DND-41 (cell line): ENCODE measurements around the gene EMP1.

Experiments used
- ATAC-seq: fragments of 200-7000 bp; cut with Tn5 transposase; 3 replicates; pipeline ENCODE4 v1.9.1; 2021; ENCODE audit warnings: low read depth; ENCODE audit not compliant: insufficient read depth
- DNase-seq: peaks from one replicate; pipeline ENCODE4 v3.0.0-alpha.2; 2020
- H2AFZ ChIP-seq: 2 replicates; pipeline ENCODE4 v1.6.0; 2012; ENCODE audit warnings: low read depth, low read length
- H3K27ac ChIP-seq: 2 replicates; pipeline ENCODE4 v1.5.1; 2012; ENCODE audit warnings: low read length, inconsistent platforms
- H3K27me3 ChIP-seq: fragments of 200-600 bp; sonication (generic); 2 replicates; pipeline ENCODE4 v1.6.0; 2012; ENCODE audit warnings: low read length, mild to moderate bottlenecking, inconsistent platforms; ENCODE audit not compliant: insufficient read depth, poor library complexity
- H3K36me3 ChIP-seq: 2 replicates; pipeline ENCODE4 v1.5.1; 2012; ENCODE audit warnings: low read length, inconsistent platforms; ENCODE audit not compliant: insufficient read depth
- H3K4me1 ChIP-seq: 2 replicates; pipeline ENCODE4 v1.5.1; 2012; ENCODE audit warnings: mild to moderate bottlenecking, low read length; ENCODE audit not compliant: insufficient read depth
- H3K4me2 ChIP-seq: 2 replicates; pipeline ENCODE4 v1.6.0; 2012; ENCODE audit warnings: mild to moderate bottlenecking, moderate library complexity, low read length, inconsistent platforms; ENCODE audit not compliant: insufficient read depth
- H3K4me3 ChIP-seq, 2 experiments: fragments of 200-600 bp in 1 of 2; shearing (Covaris generic) in 1 of 2; 2 replicates each; pipeline ENCODE4 v1.5.1; 2012 to 2016; ENCODE audit warnings: inconsistent platforms in 2 of 2, low read length in 2 of 2, mild to moderate bottlenecking in 2 of 2, low read depth in 1 of 2, moderate library complexity in 1 of 2
- H3K79me2 ChIP-seq: 2 replicates; pipeline ENCODE4 v1.6.0; 2012; ENCODE audit warnings: low read length, inconsistent platforms; ENCODE audit not compliant: insufficient read depth
- H3K9ac ChIP-seq: 2 replicates; pipeline ENCODE4 v1.6.0; 2012; ENCODE audit warnings: low read depth, mild to moderate bottlenecking, inconsistent platforms, low read length, moderate library complexity
- H3K9me3 ChIP-seq: 2 replicates; pipeline ENCODE4 v1.5.1; 2012; ENCODE audit warnings: low read length, moderate library complexity, mild to moderate bottlenecking, inconsistent platforms; ENCODE audit not compliant: insufficient read depth, severe bottlenecking
- H4K20me1 ChIP-seq: 2 replicates; pipeline ENCODE4 v1.6.0; 2012; ENCODE audit warnings: low read length; ENCODE audit not compliant: insufficient read depth
- CTCF ChIP-seq: IDR thresholded peaks from 2 replicates; pipeline ENCODE4 v1.5.1; 2012; ENCODE audit warnings: borderline replicate concordance, low read length, moderate library complexity, mild to moderate bottlenecking; ENCODE audit not compliant: poor library complexity, severe bottlenecking; ENCODE audit errors: extremely low read depth
- EZH2 ChIP-seq: IDR thresholded peaks from 3 replicates; pipeline ENCODE4 v1.6.1; 2012; ENCODE audit warnings: borderline replicate concordance, low read depth, mild to moderate bottlenecking, moderate library complexity, low read length, inconsistent platforms; ENCODE audit not compliant: severe bottlenecking

The EMP1 gene

DNA sequence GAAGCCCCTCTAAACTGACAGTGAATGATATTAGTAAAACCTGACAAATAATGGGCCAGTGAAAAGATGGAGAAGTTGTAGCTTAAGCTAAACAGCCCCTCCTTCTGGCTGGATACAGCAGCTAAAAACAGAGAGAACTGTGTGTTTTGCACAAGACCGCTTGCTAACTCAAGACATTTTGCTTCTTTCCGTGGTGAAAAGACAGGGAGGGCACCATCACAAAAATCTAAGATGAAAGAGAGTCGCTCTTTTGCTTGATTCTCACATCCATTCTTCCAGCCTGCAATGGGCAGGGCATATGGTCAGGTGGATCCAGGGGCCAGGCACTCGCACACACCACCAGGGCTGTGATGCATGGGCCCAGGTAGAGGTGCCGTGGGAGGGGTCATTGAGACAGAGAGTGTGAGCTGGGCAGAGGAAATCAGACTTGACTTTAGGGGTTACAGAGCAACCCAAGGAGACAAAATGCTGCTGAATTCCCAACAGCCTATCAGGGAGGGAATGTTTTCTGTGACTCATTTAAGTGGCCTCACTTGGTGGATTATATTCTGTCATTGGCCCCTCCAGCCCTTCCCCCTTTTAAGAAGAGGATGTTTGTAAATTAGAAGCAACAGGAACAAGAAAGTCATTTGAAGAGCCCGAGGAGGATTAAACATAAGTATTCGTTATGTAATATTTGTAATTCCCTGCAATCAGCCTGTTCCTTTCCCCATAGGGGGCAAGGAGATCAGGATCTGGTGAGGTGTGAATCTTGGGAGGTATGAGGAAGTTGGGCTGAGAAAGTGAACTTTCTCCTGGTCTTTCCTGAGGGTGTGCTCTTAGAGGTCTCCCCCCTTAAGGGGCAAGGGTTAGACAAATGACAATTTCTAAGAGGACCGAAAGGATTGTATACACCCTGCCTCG lies 12.3 kb downstream of the EMP1 start:
- no peak for DNase-seq
- peaks cover 4% of the 10 kb centered on the region; the same call in 1 of the 2 replicates for H3K4me1 ChIP-seq
- TF ChIP-seq CTCF = peak; percentile 32
- no peak for TF ChIP-seq EZH2
- H3K4me3 ChIP-seq = no peak overlapping the region
- H4K20me1 ChIP-seq = no peaks in the 10 kb centered on the region
- no peak overlapping the region for H3K27ac ChIP-seq
- no peaks in the 10 kb centered on the region for H3K36me3 ChIP-seq
- H3K9me3 ChIP-seq = no peaks in the 10 kb centered on the region
- H3K79me2 ChIP-seq = no peaks in the 10 kb centered on the region
- no peak overlapping the region for H3K9ac ChIP-seq
- H3K4me2 ChIP-seq = no peak overlapping the region
- peaks cover 16% of the 10 kb centered on the region for H3K27me3 ChIP-seq
- no peak overlapping the region for H2AFZ ChIP-seq
- ATAC-seq = no peak

DNA sequence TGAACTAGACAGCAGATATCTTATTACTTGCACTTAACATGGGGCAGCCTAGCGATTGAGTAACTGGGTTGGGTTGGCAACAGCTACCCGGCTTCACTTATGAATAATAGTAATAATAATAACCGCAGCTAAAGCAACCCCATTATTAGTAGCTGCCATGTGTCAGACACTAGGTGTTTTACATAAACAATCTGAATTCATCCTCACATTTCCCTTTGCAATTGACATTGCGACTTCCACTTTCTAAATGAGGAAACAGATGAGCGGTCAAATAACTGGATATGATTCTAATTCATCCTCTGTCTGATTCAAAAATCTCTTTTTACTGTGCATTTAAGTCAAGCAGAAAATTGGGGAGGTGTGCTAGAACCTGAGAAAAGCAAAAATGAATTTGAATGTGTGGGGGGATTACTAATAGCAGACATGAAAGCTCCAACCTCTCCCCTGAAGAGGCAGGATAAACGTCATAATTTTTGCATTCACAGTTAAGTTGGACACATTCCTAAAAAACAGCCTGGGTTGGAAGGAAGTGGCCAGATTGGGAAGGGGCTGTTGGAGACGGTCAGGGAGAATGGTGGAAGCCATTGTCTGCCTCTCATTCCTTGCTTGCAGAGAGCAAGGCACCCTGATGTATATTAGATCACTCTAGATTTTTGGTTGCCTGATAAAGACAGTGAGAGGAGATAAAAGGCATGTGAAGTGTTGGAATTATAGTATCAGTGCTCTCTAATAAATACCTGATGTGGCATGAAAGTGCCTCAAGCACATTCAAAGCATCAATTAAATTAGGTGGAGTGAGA lies 13.1 kb downstream of the EMP1 start:
- Histone ChIP-seq H3K36me3 (no peaks in the 10 kb centered on the region), H3K27me3 (peaks cover 9% of the 10 kb centered on the region), H3K79me2 (no peaks in the 10 kb centered on the region), H3K27ac (no peak overlapping the region), H3K4me1 (peaks cover 4% of the 10 kb centered on the region; the same call in 1 of the 2 replicates), H3K4me3 (no peak overlapping the region), H4K20me1 (no peaks in the 10 kb centered on the region), H2AFZ (no peak overlapping the region), H3K9me3 (no peaks in the 10 kb centered on the region), H3K4me2 (no peak overlapping the region), H3K9ac (no peak overlapping the region)
- TF ChIP-seq CTCF (no peak), EZH2 (no peak)
- DNase-seq (no peak), ATAC-seq (no peak)

- no peak overlapping the region for H3K27ac ChIP-seq
- H3K4me1 ChIP-seq = peaks cover 4% of the 10 kb centered on the region; the same call in 1 of the 2 replicates
- no peaks in the 10 kb centered on the region for H3K79me2 ChIP-seq
Observed at GRCh38 chr12:13210236-13211190, 14.0 kb downstream of the EMP1 start.

More at GRCh38 chr12:13210236-13211190, 14.0 kb downstream of the EMP1 start:
- DNase-seq (no peak), ATAC-seq (no peak)
- Histone ChIP-seq H4K20me1 (no peaks in the 10 kb centered on the region), H3K9ac (no peak overlapping the region), H3K36me3 (no peaks in the 10 kb centered on the region), H3K27me3 (peaks cover 9% of the 10 kb centered on the region), H3K9me3 (no peaks in the 10 kb centered on the region), H2AFZ (no peak overlapping the region), H3K4me3 (no peak overlapping the region), H3K4me2 (no peak overlapping the region)
- TF ChIP-seq CTCF (no peak), EZH2 (no peak)
